Mononuclear cell (primary cell): ENCODE measurements around the gene NT5C1B. TPM values are rescaled to one million over a fixed set of nuclear protein-coding genes. Genes with fewer than 3 reads are reported as not detected.

Experiments
- H3K27me3 ChIP-seq: 2 replicates; pipeline ENCODE4 v1.6.0; 2011; ENCODE audit warnings: low read length, control low read depth; ENCODE audit not compliant: insufficient read depth
- H3K4me1 ChIP-seq: 2 replicates; pipeline ENCODE4 v1.5.1; 2011; ENCODE audit warnings: mild to moderate bottlenecking, low read length, control low read depth; ENCODE audit not compliant: insufficient read depth
- H3K4me3 ChIP-seq: 2 replicates; pipeline ENCODE4 v1.5.1; 2011; ENCODE audit warnings: mild to moderate bottlenecking, low read length, moderate library complexity
- H3K9me3 ChIP-seq: 2 replicates; pipeline ENCODE4 v1.5.1; 2011; ENCODE audit warnings: low read depth, mild to moderate bottlenecking, control low read depth, low read length
- total RNA-seq: library from RNA; depleted of rRNA; stranded (reverse); fragments of >200 nt; gene quantifications from one replicate; pipeline ENCODE4 v1.2.3, GENCODE V29; 2012

The NT5C1B gene
- total RNA-seq, 1 donor, result not detected

DNA sequence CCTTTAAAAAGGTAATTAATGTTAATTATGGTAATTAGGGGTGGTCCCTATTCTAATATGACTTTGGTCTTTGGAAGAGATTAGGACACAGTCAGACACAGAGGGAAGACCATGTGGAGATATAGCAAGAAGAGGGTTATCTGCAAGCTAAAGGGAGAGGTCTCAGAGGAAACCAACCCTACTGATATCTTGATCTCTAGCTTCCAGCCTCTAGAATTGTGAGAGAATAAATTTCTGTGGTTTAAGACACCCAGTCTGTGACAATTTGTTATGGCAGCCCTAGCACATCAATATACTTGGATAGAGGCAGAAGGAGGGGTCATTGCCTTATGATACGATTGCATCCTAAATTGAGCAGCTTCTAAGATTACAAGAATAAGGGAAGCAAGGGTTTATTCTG, 21.3 kb upstream of the NT5C1B start:
- Histone ChIP-seq H3K27me3 (no peaks in the 10 kb centered on the region), H3K9me3 (no peaks in the 10 kb centered on the region), H3K4me1 (no peaks in the 10 kb centered on the region), H3K4me3 (no peak overlapping the region)

DNA sequence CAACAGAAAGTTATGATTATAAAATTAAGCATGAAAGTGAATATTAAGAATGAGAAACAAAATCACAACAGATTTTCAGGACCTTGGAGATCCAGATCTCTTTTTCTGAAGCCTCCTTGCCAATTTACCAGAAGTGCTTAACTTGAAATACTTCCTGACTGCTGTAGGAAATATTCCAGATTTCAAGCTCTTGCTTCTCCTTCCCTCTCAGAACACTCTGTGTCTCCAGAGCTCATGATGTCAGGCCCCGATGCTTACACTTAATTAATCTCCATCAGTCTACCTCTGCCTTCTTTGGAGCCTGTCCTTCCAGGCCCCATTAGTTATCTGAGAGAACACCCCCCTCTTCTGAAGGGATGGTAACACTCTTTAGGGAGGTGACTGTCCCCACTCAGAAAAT, 20.7 kb upstream of the NT5C1B start:
- no peaks in the 10 kb centered on the region for H3K4me1 ChIP-seq
- H3K27me3 ChIP-seq, result no peaks in the 10 kb centered on the region
- H3K4me3 ChIP-seq, result no peak overlapping the region
- no peaks in the 10 kb centered on the region for H3K9me3 ChIP-seq

DNA sequence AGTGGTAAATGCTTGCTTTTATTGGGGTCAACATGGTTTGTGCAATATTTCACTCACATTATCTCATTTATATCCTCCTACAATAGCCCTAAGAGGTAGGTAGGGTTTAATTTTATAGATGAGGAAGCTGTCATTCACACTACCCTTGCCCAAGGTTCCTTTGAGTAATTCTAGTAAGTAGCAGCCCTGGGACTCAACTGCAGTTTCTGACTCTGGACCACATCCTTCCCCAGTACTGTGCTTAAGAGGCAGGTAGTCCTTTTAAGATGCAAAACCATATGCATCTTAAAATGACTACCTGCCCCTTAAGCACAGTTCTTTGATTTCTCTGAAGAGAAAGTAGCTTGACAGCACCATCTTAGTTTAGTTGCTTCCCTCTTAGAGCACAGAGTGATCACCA, 15.7 kb upstream of the NT5C1B start:
- H3K27me3 ChIP-seq, result no peaks in the 10 kb centered on the region
- H3K4me3 ChIP-seq, result no peak overlapping the region
- no peaks in the 10 kb centered on the region for H3K9me3 ChIP-seq
- no peaks in the 10 kb centered on the region for H3K4me1 ChIP-seq

DNA sequence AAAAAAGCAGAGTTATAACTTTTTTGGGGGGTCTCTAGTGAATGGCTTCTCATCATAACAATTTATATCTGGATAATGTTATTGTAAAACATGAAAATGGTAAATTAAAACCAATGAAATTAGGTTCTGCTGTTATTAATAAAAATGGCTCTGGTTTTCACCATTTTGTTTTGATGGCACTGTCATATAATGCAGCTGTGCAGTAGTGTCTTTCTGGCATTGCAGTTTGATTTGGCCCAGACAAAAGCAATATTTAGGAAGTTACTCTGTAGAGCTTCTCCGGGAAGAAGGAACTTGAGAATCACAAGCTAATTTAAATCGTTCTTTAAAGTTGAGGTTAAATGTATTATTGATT, 15.1 kb upstream of the NT5C1B start:
- Histone ChIP-seq H3K4me1 (no peaks in the 10 kb centered on the region), H3K27me3 (no peaks in the 10 kb centered on the region), H3K9me3 (no peaks in the 10 kb centered on the region), H3K4me3 (no peak overlapping the region)

DNA sequence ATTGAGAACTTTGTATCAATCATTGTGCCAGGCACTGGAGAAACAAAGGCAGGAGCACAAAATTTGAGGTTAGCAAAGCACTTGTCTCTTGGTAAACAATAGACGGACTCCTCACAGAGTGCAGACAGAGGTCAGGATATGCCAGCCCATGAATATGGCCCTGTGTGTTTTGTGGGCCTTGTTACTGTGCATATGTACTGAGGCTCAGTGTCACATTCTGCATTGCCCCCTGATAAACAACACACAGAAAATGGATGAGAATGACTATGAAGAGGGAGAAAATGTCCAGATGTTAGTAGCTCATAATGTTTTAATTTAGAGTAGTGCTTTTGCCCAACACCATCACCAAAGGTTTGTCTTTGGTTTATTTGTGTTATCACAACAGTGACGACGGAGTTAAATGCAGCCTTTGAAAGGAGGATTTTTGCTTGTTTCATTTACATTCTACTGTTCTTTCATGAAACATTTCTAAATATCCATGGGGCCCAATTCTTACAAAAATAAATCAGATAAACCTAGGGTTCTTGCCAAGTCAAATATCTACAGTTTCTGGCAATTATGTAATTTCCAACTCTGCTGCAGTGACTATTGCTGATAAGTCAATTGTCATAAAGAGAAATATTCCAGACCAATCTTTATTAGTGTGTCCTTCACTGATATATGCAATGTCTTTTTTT, 14.6 kb upstream of the NT5C1B start:
- Histone ChIP-seq H3K4me3 (no peak overlapping the region), H3K4me1 (no peaks in the 10 kb centered on the region), H3K27me3 (no peaks in the 10 kb centered on the region)

DNA sequence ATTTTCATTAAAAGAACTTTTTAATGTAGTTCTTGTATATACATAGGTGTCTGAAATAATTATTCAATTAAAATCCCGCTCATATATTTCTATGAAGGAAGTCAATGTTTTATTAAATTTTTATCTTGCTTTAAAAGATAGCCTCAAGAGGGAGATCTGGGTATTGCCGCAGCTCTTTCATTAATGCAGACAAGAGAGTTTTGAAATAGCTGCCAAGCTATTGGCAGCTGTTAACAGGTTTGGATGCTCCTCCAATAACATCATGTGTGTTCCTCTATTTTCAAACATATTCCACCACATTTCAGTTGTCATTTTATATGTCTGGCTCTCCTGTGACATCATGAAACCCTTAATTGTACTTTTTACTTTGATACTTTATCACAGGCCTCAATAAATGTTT, 12.9 kb upstream of the NT5C1B start:
- Histone ChIP-seq H3K27me3 (no peaks in the 10 kb centered on the region), H3K4me3 (no peak overlapping the region), H3K4me1 (no peaks in the 10 kb centered on the region), H3K9me3 (no peaks in the 10 kb centered on the region)

More for the DNA sequence above, 14.6 kb upstream of the NT5C1B start:
- no peaks in the 10 kb centered on the region for H3K9me3 ChIP-seq

DNA sequence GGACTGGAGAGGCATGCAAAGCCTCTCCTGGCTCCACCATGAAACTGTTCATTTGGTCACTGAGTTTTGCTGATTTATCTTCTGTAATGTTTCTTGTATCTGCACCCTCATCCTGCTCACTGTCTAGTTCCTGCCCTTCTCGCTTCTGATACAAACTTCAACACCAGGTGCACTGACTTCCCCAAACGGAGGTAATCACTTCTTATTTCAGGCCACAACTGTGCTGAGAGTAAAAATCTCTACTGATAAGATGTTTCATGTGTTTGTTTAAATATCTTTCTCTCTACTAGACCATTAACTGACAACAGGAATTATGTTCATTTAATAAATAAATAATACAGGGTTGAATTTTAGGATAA, 10.9 kb upstream of the NT5C1B start:
- H3K4me1 ChIP-seq, result no peaks in the 10 kb centered on the region
- H3K4me3 ChIP-seq, result no peak overlapping the region
- H3K27me3 ChIP-seq, result no peaks in the 10 kb centered on the region
- H3K9me3 ChIP-seq, result no peaks in the 10 kb centered on the region

DNA sequence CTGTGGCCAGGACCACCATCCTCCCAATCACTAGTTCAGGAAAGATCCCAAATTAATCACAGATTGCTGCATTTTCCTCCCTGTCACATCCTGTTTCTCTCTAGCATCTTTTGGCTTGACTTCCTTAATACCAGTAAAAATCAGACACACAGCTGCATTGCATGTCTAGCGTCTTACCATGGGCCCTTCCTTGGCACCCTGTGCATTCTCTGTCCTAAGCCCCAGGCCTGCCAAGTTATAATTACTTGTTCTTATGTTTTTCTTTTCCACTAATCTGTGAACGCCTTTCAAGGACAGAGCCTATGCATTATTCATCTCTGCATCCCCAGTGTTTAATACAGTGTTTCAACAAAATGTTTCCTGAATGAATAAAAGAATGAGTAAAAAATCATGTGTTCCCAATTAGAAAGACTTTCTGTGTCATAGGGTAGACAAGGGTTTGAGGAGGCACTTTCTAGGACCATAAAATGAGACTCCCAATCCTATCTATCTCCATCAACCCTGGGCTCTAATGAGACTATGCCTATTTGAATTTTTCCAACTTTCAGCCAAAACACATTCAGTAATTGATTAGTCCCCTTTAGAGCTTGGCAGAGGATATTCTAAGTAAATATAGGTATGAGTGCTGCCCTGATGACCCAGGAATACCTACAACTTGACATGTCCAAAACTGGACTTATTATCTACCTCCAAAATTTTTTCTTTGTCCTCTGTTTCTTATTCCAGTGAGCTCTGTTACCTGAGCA, 10.3 kb upstream of the NT5C1B start:
- Histone ChIP-seq H3K4me3 (no peak overlapping the region), H3K4me1 (no peaks in the 10 kb centered on the region), H3K27me3 (no peaks in the 10 kb centered on the region), H3K9me3 (no peaks in the 10 kb centered on the region)

DNA sequence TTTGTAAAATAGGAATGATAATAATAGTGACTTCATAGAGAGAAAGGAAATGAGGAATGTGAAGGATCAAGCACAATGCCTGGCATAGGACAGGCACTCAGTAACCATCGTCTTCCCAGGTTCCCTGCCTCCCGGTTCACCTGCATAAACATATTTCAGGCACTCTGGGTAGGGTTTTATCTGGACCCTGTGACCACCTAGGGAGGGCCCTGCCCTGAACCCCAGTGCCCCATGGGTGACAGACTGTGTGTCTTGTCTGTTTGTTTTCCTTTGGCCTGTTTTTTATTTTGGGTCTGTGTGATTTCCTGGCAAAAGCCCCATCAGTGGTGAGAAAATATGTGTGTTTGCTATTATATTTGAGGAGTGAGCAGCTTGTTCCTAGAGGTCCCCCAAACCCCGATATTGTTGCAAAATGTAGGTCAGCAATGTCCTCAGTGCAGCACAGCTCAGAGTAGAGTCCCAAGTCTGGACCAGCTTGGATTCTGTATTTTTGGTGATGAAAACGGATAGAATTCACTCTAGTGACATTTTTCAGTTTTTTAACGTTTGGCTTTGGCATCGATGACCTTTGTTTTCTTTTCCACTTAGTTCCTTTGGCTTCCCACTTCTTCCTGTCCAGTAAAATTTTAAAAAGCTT, 9.6 kb upstream of the NT5C1B start:
- Histone ChIP-seq H3K4me3 (no peak overlapping the region), H3K27me3 (no peaks in the 10 kb centered on the region), H3K4me1 (no peaks in the 10 kb centered on the region), H3K9me3 (no peaks in the 10 kb centered on the region)

DNA sequence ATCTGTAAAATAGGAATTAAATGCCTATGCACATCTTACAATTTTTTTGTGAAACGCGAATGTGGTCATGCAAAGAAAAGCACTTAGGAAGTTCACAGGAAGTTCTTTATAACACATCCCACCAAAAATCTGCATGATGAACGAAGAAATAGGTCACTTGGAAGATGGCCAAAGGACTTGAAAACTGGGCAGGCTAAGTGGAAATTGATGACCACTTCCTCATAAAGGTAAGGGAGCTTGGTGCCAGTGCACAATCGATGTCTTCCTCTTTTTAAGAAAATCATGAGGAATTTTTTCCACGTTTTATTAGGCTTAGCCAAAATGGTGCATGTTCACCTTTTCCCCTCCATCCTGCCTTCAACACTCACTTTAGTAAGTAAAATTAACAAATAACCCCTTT, 8.2 kb upstream of the NT5C1B start:
- Histone ChIP-seq H3K27me3 (no peaks in the 10 kb centered on the region), H3K4me1 (no peaks in the 10 kb centered on the region), H3K4me3 (no peak overlapping the region), H3K9me3 (no peaks in the 10 kb centered on the region)

DNA sequence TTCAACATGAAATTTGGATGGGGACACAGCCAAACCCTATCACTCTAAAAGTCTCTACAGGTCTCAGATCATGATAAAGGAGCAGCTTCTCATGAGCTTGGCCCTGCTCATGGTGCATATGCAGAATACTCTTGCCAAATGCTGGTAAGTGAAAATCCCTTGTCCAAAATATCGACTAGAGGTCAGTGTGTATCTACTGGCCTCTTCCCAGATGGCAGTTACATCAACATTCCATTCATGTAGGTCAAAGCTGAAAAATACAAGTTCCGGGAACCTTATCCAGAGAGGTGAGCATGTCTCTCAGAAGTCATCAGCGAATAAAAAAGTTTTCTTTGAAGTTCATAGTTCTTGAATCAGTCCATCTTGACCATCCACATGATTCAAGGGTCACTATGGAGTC, 7.6 kb upstream of the NT5C1B start:
- no peaks in the 10 kb centered on the region for H3K9me3 ChIP-seq

DNA sequence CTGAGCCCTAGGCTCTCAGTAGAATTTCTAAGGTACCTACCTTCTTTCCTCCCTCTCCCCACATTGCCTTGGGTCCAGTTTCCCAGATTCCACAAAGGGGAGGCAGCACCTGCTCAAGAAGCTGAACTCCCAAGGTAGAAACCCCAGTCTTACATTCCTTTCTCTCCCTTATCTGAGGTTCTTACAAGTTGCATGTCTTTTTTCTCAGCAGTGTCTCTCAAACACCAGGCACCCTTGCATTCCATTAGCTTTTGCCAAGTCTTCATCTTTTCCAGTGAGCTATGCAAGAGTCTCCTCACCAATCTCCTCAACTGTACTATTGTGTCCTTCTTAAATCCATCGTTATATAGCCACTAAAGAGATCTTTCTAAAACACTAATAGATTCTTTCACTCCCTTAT, 4.1 kb upstream of the NT5C1B start:
- Histone ChIP-seq H3K4me1 (no peaks in the 10 kb centered on the region), H3K27me3 (no peaks in the 10 kb centered on the region), H3K9me3 (no peaks in the 10 kb centered on the region), H3K4me3 (no peak overlapping the region)

More for the DNA sequence above, 7.6 kb upstream of the NT5C1B start:
- Histone ChIP-seq H3K27me3 (no peaks in the 10 kb centered on the region), H3K4me3 (no peak overlapping the region), H3K4me1 (no peaks in the 10 kb centered on the region)

DNA sequence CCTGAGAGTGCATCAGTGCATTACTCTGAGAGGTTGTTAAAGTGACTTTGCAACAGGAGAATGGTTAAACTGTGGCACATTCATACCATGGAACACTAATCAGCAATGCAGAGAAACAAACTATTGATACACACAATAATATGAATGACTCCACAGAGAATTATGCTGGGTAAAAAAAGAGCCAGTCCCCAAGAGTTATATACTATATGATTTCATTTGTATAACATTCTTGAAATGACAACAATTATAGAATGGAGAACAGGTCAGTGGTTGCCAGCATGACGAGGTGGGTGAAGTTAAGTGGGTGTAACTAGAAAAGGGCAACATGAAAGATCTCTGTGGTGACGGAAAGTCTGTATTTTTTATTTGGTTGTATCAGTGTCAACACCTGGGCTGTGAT, 3.0 kb upstream of the NT5C1B start:
- Histone ChIP-seq H3K4me1 (no peaks in the 10 kb centered on the region), H3K4me3 (no peak overlapping the region), H3K9me3 (no peaks in the 10 kb centered on the region), H3K27me3 (no peaks in the 10 kb centered on the region)

DNA sequence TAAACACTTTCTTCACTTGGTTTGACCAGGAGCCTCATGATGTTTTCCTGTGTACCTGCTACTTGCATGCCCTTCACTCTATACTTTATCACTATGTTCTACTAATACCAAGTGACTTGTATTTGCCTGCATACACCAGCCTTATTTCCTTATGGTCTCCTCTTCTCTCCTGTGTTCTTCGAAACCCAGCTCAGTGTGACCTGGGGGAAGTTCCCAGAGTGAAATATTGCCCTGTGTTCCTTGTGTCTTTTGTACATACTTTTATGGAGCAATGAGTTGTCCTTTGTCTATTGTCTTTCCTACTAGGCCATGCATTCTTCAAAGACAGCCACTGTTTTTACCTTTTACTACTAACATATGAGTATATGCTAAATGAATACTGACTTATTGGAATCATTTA, 567 bp downstream of the NT5C1B start:
- no peak overlapping the region for H3K4me3 ChIP-seq

DNA sequence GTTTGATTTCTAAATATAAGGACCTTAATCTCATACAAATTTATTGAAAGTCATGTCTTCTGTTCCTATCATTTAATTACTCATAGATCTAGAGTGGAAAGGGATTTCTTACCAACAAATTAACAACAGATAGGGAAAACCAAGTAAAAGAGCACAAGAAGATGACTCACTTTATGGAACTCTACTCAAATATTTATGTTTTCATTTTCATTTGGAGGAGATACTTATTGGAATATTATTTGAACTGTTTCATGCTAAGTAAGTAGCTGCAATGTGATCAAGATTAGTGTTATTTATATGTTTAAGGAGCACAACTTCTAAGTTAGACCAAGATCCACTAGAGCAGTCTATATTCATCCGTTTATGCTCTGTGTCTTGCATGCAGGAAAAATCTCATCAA, 1.3 kb downstream of the NT5C1B start:
- no peaks in the 10 kb centered on the region for H3K4me1 ChIP-seq
- no peaks in the 10 kb centered on the region for H3K27me3 ChIP-seq
- H3K4me3 ChIP-seq, result no peak overlapping the region
- H3K9me3 ChIP-seq, result no peaks in the 10 kb centered on the region

More for the DNA sequence above, 567 bp downstream of the NT5C1B start:
- H3K27me3 ChIP-seq, result no peaks in the 10 kb centered on the region
- H3K9me3 ChIP-seq, result no peaks in the 10 kb centered on the region
- no peaks in the 10 kb centered on the region for H3K4me1 ChIP-seq

DNA sequence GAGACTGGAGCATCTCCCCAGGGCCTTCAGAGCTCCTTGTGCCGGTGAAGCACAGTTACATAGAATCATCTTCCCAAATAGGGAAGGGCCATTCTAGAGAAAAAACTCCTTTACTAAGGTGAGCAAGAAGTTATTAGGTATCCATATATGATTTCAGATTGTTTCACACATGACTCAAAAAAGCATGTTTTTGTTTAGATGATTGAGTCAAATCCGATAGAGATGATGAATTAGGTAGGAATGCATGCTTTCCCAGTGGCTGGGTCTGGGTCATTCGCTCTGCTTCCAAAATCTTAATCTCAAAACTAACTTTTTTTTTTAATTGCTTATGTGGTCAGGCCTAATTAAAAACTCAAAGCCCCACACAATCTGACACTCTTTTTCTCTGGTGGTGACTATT, 3.8 kb downstream of the NT5C1B start:
- Histone ChIP-seq H3K9me3 (no peaks in the 10 kb centered on the region), H3K27me3 (no peaks in the 10 kb centered on the region), H3K4me1 (no peaks in the 10 kb centered on the region), H3K4me3 (no peak overlapping the region)
